HG03066 (cell line): ENCODE data around the gene MYH8.

Experiments used
- ATAC-seq: cut with Tn5 transposase; IDR thresholded peaks from one replicate; pipeline ENCODE4 v1.9.1; 2021; ENCODE audit warnings: low read depth; ENCODE audit not compliant: unreplicated experiment

Gene MYH8

DNA sequence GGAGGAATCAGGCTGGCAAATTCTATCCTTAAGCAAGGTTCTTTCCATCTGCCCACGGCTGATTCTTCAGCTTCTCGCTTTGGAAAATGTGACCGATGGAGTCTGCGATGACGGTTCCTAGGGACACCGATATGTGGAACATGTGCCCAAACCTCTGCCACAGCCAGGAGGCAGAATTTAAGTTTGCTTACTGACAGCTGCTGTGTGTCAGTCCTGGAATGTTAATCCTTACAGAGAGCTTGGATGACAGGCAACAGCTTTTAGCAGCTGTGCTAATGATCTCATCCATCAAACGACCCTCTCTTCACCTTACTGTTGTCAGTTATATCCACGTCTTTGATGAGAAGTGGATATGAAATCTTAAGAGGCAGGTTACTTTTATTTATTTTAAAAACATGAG lies 37.6 kb downstream of the MYH8 start:
- no peak for ATAC-seq

DNA sequence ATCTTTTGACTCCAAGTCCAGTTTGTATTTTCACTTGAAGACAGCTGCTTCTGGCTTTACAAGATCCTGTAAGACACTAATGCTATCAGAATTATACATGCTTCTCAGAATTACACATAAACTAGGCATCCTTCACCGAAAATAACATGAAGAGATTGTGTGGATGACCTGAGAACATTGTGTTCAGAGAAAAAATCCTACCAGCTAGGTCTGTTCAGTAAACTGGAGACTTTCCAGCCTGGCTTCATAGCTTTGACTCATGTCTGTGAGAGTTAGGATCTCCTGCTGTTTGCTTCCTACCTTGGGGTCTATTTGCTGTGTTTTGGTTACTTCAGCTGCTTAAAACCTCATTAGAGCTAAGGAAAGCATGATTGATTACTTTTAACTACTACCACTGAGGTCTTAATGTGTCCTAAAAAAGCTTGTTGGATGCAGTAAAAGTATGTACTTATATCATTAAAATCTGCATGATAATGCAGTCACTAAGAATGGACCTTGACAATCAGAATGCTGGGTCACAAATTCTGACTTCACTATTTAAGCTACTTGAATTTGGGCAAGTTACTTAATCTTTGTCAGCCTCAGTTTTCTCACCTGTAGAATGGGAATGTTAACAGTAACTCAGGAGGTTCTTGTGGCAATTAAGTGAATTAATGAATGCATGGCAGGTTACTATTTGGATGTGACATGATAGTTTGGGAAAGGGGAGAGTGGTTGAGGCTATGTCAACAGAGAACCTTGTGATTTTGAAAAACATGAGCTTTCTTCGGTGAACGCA lies 40.9 kb downstream of the MYH8 start:
- ATAC-seq, result no peak

DNA sequence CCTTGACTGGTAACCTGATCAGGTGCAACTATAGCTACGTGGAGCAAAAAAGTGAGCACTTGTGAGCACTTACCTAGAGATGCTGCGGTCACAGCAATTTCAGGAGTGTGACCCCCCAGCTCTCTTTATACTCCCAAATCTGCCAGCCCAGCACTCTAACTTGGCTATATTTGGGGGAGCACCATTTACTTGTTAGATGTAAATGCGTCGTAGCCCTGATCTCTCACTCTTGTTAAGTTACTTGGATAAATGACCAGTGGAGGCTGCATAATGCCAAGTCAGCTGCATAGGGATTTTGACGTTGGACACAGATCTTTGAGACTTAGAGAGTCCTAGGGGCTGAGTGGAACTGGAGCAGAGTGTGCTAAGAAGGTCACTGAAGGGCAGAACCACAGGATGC lies 48.8 kb downstream of the MYH8 start, which contains the start of gene MYH13:
MYH13 (minus strand) TSS at position 101 of the 400 bp plus-strand sequence. CDS start 8,476 bp downstream, outside the sequence.
- ATAC-seq, result no peak

DNA sequence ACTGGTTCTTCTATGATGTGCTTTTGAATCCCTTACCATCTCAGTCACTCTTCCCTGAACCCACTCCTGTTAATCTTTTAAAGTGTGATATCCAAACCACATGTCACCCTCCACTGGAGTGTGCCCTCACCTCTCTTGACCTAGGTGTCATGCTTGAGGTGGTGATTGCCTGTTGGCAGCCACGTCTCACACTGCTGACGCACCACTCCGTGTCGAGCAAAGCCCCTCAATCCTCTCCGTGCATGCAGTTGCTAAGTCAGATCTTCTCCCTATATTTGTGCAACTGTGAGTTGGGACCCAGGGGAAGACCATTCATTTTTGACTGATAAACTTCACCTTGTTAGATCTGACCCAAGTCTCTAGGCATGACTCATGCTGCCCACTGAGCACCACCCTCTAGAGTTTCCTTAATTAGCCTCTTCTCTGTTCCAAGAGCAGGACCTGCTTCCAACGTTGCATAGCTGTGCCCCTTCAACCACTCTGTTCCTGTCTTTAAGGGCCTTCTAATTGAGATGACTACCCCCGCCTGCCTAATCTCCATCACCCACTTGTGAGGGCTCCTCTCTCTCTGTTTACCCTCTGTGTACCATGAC lies 51.6 kb downstream of the MYH8 start:
- ATAC-seq, result no peak

DNA sequence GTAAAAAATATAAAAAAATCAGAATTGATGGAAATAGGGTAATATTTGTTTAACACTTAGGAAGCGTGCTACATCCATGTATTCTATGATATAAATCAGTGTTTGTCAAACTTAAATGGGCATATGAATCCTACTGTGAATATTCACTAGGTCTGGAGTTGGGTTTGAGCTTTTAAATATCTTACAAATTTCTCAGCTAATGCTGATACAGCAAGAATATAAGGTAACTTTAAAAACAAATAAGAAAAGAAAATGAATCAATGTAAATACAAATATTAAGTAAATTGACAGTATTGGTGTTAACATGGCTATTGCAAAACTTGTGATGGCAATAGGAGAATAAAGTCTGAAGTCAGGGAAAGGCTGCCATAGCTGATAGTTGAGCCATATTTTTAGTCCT lies 52.5 kb downstream of the MYH8 start:
- no peak for ATAC-seq

DNA sequence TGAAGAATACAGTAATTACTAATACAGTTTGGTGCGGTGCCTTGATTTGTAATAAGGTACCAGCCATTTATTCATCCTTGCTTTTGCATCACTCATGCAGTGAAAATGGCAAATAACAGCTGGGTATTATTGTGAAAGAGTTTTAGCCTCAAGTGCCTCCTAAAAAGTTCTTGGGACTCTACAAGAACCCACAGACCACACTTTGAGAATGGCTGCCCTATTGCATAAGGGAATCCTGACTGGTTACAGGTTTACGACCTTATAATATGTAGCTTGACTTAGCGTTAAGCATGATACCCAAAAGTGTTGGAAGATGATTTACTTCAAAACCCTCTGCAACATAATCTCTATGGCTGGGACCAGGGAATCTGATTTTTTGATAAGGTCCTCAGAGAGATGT lies 53.2 kb downstream of the MYH8 start:
- ATAC-seq, result no peak

DNA sequence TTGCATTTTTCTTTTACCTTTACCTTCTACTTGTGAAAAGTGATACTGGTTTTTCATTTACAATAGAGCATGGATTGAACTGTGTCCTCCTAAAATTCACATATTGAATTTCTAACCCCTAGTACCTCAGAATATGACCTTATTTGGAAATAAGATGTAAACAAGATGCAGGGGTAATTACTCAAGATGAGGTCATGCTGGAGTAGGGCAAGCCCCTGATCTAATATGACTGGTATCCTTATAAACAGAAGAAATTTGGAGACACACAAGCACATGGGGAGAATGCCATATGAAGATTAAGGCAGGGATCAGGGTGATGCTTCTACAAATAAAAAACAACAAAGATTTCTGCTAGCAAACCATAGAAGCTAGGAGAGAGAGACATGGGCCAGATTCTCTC lies 61.2 kb downstream of the MYH8 start:
- ATAC-seq, result no peak

DNA sequence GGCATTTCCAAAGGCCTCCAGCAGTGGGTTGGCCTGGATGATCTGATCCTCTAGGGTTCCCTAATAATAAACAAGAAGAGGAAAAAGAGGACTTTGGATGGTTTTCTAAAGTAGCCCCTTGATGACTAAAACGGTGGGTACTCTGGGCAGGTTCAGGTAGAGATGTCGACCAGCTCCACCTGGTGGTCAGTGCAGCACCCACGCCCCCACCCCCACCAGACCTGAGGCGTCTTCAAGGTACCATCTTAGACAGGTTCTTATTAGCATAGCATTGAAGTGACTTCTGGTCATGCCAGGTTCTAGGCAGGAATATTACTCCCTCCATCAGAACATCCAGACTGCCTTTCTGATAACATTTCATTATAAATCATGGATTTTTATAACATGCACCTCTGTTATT lies 64.0 kb downstream of the MYH8 start:
- ATAC-seq, result no peak

DNA sequence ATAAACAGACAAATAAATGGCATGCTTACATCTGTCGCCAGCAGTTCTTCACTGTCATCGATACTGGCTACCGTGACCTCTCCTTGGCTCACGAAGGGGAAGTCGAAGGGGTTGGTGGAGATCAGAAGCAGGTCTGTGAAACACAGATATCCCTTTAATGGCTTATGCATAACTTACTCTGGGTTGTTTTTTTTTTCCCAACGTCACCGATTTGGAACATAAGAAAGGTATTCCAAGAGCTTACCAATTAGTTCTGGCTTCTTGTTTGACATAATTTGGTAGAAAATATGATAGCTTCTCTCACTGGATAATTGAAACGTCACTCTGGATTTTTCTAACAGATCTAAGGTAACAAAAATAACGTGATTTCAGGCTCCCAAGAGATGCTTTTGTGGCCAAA lies 67.1 kb downstream of the MYH8 start:
- no peak for ATAC-seq

DNA sequence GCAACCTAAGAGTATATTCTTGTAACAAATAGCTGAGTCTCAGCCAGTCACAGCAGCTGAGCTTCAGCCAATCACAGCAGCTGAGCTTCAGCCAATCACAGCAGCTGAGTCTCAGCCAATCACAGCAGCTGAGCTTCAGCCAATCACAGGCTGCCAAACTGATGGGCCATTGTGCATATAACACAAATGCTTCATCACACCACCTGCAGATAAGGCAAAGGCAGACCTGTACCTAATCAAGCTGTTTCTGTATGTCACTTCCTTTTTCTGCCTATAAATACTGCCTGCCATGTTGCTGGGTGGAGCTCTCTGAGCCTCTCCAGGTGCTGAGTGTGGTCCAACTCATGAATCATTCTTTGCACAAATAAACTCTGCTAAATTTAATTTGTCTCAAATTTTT lies 68.9 kb downstream of the MYH8 start:
- no peak for ATAC-seq

DNA sequence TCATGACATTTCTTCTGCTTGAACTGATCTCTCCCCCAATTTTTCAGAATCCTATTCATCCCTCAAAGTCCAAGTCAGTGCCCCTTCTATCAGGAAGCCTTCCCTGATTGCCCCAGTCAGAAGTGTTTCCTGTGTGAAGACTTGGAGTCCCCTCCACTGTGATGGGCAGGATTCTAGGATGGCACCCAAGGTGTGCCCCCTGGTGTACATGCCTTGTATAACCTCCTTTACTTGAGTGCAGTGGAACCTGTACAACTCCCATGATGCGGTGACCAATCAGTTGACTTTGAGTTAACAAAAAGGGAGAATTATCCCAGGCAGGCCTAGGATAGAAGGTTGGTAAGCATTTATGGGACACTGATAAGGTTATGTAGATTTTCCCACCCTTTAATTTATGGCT lies 72.3 kb downstream of the MYH8 start:
- no peak for ATAC-seq

DNA sequence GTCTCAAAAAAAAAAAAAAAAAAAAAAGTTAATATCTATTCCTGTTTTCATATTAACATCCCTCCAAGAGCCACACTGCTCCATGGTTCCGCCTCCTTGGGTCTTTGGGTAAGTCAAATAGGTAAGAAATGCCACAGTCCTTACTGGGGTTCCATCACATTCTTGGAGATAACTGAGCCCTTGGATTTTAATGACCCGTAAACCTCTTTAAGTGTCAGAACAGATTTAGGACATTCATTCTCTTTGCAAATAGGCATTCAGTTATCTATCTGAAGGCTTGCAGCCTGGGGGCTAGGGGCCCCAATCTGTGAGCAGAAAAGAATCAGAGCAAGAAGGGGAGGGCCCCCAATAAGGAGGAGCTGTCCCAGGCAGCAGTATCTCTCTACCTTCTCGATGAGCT lies 76.9 kb downstream of the MYH8 start:
- ATAC-seq, result no peak
